ENCODE results near the gene PABPN1.

PABPN1 gene

DNA sequence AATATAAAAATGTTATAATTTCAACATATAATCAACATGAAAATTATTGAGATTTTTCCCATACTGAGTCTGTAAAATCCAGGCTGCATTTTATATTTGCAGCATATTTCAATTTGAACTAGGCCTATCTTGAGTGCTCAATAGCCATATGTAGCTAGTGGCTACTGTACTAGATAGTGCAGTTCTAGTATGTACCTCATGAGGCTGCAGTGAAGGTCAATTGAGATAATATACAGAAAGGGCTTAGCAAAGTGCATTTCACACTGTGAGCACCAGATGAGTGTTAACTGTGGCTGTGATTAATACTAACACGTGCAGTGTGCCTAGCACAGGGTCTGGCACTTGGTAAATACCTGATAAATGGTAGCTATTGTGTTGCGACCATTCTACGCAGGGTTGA, 36.8 kb downstream of the PABPN1 start:
- no peak for DNase-seq (ENCODE audit: low read depth in 2 of 2)

DNA sequence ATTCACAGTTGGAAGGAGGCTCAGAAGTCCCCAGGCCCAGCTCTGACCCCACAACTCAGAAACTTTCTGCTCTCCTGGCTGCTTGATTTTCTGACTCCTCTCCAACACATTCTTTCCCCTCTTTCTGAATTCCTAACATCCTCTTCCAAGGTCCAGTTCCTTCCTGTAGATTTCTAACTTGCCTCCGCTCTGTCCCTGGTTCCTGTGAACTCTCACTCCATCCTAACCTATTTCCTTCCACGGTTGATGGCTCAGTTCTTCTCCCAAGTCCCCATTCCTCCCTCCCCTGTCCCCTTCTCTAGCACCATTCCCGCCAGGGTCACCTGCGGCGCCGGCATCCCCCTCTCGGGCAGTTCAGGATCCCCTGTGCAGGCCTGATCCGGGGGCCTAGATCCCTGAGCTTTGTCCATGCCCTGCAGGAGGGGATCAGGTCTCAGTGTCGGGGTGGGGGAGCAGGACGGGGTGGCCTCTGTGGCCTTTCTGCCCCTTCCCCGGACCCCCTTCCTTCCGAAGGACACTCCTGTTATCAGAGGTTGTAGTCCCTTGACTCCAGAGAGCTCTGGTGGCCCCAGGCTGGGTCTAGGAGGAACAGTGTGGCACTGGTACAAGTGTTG, 37.4 kb downstream of the PABPN1 start:
- DNase-seq (ENCODE audit: low read depth in 2 of 2), result no peak

DNA sequence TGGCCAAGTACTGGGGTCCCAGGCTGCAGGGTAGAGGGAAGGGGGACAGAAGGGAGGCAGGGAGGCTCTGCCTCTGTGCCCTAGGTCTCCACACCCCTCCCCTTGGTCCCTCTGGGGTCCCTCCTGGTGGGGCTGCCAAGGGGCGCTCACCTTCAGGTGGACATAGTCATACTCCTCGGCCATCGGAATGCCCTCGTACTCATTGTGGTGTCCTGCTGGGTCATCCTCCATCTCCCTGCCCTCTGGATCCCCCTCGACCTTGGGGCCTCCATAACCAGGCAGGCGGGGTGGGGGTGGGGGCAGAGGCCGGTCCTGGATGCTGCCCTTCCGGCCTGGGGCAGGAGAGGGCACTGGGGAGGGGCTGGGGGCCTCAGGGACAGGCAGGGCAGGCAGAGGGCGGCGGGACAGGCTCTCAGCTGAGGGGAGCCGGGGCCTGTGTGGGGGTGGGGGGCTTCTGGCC, 37.9 kb downstream of the PABPN1 start:
- DNase-seq (ENCODE audit: low read depth in 2 of 2), result no peak

DNA sequence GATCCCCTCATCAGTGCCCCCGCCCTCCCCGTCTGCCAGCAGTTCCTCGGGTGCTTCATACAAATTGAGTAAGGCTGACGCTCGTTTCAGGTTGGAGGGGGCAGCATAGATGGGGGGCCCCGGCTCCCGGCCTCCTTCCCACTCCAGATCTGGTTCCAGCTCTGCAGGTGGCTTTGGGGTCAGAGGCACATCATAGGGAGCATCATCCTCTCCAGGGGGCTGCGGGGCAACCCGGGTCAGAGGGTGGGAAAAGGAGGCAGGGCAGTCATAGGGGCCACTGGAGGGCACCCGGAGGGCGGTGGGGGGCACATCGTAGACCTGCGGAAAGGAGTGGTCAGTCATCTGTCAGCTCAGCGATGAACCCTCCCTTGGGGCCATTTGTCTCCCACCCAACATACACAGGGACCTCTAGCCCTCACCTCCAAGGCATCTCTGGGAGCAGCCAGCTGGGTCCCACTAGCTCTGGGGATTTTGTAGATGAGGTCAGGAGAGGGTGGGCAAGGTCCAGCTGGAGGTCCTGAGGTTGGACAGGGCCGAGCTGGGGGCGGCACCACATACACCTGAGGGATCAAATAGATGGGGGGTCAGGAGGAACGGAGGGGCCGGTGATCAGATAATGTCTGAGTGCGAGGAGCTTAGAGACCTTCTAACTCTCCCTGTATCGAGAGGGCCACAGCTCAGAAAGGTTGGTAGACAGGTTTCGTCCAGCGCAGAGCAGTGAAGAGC, 38.6 kb downstream of the PABPN1 start:
- no peak for DNase-seq (ENCODE audit: low read depth in 2 of 2)

DNA sequence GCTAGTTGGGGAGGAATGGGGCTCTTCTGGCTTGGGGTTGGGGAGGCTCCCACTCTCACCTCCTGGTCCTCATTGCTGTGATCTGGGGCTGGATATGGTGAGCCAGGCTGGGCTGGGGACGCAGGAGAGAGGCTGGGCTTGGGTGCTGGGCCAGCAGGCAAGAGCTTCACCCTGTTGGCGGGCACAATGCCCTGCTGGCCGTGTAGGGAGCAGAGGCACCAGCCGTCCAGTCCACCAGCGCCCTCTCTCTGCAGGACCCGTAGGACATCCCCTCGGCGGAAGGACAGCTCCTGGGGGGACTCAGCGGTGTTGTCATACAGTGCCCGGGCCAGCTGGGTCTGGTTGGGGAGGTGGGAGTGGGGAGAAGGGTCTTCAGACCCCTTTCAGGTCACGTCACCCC, 39.2 kb downstream of the PABPN1 start:
- no peak for DNase-seq (ENCODE audit: low read depth in 2 of 2)

DNA sequence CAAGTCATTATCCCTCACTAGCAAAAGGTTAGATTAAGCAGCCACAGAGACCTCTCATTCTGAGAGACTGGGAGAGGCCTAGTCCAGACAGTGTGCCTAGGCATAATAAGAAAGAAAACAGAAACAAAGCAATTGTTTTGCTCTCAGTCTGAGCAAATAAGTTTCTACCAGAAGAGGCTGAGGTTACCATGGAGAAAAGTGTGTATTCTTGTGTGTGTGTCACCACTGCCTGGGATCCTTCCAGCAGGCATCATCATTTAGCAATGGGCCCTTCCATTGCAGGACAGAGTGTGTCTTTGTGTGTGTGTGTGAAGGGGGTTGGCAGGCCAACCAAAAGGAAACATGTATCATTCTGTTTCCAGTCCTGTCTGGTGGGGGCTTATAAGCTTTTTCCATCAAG, 40.1 kb downstream of the PABPN1 start:
- no peak for DNase-seq (ENCODE audit: low read depth in 2 of 2)

DNA sequence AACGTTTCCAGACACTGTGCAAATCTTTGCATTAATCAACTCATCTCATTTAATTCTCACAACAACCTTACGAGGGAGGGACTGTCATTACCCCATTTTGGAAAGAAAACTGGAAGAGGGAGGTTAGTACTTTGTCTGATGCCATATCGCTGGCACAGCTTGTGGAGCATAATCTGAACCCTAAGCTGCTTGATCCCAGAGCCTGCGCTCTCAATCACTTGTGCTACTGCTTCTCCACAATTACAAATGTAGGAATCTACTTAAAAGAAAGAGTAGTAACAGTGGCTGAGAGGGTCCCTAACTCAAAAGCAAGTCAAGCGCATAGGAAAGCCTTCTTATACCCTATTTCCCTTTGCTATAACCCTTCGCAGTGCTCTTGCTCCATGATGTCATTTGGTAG, 40.5 kb downstream of the PABPN1 start:
- DNase-seq (ENCODE audit: low read depth in 2 of 2), result no peak

DNA sequence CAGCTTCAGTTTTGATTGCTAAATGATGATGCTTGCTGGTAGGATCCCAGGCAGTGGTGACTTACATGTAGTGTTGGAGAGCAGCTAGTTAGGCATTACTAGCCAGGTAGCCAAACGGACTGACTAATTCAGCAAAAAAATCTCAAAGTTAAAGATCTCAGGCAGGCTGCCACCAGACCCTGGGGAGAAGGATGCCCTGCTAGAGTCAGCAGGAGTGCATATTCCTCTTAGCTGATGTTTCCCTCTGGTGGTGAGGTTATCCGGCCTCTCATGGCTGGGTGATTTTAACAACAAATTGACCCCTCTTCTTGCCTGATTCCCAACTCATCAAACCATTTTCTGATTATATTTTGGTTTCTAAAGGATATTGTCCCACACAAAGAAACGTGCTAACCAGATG, 40.9 kb downstream of the PABPN1 start:
- DNase-seq (ENCODE audit: low read depth in 2 of 2), result no peak

DNA sequence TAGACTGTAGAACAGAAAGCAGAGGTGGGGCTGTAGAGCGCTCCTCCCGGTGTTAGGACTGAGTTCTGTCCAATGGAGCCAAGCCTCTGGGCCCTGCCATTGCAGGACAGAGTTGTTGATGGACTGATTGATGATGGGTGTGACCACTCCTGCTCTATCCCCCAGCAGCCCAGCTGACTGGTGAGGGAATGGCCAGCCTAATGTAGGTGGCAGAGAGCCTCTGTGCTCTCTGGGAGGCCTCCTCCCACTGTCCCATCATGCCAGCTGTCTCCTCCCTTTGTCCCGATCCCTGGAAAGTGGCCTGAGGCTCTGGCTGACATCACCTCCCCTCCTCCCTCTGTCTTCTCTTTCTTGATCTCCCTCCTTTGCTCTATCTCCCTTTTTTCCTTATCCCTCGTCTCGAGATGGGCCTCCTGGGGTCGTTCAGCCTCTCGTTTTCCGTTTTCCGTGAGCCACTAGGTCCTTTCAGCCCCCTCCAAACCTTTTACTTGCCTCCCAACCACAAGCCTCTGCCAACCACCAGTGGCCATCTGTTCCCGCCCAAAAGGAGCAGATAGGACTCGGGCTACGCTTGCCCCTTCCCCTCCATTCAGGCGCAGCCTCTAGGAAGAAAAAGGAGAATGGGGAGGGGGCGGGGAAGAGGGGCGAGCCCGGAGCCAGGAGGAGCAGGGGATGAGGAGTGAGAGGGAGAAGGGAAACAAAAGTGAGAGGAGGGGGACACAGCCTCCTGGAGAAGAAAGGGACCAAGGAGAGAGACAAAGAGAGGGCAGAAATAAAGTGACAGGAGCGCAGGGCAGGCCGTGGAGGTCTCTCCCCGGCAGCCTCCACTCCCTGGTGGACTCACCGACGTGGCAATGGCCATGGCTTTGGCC, 43.1 kb downstream of the PABPN1 start:
- DNase-seq (ENCODE audit: low read depth in 2 of 2), result no peak

DNA sequence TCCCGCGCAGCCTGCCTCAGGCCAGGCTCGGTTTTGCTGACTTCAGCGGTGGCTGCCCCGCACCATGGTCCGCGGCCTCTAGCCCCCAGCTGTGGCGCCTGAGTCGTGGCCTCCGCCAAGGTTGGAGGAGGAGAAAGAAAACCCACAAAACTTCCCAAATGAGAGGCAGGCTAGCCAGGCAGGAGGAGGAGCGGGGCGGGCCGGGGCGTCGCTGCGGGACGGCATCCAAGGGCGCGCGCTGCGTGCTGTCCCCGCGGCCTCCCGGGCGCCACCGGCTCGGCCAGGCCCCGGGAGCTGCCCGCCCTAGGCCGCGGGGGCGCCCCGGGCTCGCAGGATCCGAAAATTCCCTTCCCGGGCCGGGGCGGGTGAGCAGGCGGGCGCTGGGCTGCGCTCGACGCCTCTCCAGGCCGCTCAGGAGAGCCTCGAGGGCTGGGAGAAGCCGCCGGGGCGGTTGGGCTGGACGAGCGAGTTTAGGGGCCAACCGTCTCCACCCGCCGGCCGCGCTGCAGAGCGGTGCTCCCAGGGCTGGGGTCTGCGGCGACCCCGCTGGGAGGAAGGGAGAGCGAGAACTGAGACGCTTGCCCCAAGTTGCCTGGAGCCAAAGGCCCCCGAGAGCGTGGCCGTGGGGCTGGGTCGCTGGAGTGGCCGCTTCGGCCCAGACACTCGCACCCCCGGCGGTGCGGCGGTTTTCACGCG, 43.9 kb downstream of the PABPN1 start, which contains the start of gene EFS:
Gene EFS (minus strand): TSS at position 137 of the 696 bp plus-strand sequence. CDS start 147 bp downstream, outside the sequence.
- DNase-seq (ENCODE audit: low read depth in 2 of 2), result no peak

DNA sequence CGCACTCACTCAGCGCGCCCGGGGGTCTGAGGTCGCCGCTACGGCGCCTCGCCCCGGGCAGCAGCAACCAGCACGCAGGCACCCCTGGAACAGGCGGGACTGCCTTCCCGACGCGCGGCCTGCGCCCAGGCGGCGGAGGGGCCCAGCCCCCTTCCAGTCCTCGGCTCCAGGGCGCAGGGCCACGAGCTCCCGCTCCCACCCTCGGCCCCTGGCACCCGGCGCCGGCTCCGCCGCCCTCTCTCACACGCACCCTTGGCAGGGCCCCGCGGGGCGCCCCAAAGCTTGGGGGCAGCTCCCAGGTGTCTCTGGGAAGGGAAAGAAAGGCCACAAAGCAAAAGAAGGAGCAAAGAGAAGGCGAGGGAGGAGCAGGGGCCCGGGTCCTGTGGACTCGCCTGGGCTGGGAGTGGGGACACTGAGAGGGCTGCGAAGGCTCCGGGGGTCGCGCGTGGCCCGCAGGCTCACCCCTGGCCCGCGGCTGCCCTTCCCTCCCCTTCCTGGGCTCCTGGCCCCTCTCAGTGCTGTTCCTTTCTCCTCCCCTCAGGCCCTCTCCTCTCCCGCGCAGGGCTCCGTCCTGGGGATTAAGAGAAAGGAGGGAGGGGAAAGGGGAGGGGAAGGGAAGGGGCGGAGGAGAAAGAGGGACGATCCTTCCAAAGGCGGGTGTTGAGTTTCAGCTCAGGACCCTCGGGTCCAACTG, 44.6 kb downstream of the PABPN1 start:
- DNase-seq (ENCODE audit: low read depth in 2 of 2), result no peak

DNA sequence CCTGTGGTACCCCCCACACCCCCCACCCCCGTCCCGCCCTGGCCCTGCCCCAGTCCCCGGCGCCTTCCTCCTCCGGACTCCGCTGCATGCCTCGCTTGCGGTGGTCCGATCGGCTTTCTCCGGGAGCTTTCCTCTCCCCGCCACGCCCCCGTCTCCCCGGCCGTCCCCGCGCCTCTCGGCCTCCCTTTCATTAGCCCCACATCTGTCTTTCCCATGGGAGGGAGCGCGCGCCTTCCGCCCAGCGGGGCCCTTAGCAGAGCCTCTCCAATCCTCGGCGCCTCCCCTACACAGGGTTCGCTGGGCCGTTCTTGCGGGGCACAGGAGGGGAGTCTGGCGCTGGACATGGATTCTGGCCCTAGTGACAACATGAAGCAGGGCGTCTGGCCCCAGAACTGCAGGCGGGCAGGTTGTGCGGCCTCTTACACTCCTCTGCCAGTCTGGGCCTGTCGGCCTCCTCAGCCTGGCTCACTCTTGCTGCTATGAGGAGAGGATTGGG, 45.2 kb downstream of the PABPN1 start:
- no peak for DNase-seq (ENCODE audit: low read depth in 2 of 2)

DNA sequence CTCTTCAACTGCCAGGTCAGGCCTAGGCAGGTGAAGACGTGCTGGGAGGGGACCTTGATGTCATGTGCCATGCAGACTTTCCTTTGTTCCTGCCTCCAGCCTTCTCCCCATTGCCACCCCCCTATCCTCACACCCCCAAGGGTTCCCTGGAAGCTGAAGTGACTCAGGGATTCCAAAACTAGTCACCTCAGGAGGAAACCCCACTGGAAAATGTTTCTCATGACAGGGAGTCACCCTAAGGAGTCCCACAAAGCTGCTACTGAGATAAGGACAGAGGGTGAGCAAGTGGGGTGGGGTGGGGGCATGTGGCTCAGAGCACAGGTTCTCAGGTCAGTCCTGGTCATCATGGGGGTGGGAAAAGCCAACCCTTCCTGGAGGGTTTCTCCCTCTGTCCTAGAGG, 49.0 kb downstream of the PABPN1 start:
- no peak for DNase-seq (ENCODE audit: low read depth in 2 of 2)

DNA sequence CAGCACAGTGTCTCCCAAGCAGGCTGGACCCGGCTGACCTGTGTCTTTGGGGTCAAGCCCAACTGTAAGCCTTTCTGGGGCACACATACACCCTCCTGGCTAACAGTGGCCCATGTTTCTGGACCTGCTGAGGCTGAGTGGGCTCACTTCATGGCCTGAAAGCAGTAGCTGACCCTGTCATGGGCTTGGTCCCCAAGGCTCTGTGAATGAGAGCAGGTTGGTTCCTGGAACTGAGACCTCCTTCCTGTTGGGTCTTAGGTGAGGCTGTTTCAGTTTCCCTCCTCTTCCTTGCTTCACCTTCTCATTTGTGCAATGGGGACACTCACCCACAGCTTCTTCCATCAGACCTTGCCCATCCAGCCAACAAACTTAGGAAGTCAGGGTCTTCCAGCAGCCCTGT, 50.6 kb downstream of the PABPN1 start:
- no peak for DNase-seq (ENCODE audit: low read depth in 2 of 2)

DNA sequence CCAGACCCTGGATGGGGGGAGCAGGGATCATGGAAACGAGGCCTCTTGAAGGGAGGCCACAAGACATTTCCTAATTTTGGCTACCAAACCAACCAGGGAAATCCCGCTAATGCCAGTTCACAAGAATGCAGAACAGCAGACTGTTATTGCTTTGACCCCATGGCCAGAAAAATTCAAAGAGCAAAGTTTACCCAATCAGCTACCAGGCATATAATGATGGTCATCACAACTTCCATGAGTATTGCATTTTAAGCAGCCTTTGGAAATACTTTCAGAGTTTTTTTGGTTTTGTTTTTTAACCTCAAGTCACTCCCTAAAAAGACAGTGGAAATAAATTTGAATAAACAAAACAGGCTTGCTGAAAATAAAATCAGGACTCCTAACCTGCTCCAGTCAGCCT, 51.3 kb downstream of the PABPN1 start, which contains the start of gene IL25:
Gene IL25 (plus strand): TSS at position 301 of the 400 bp plus-strand sequence.
- DNase-seq (ENCODE audit: low read depth in 2 of 2), result no peak

DNA sequence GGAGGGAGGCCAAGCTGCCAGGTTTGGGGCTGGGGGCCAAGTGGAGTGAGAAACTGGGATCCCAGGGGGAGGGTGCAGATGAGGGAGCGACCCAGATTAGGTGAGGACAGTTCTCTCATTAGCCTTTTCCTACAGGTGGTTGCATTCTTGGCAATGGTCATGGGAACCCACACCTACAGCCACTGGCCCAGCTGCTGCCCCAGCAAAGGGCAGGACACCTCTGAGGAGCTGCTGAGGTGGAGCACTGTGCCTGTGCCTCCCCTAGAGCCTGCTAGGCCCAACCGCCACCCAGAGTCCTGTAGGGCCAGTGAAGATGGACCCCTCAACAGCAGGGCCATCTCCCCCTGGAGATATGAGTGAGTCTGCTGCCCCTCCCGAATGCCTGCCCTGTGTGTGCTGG, 51.8 kb downstream of the PABPN1 start:
- no peak for DNase-seq (ENCODE audit: low read depth in 2 of 2)

All from stimulated activated CD4-positive, alpha-beta T cell treated with anti-CD3 and anti-CD28 coated beads, Interleukin-4, amount 100 ng/mL, for 48 hours (primary cell).